Sciatic nerve (tissue), 2 donors: ENCODE data around the gene SEC14L2. TPM values are rescaled to one million over a fixed set of nuclear protein-coding genes. Genes with fewer than 3 reads are reported as not detected.
A peak's percentile ranks its signal among the peaks of the same experiment; 100 is the strongest.

ENCODE experiments used
- ATAC-seq: fragments of 200-7000 bp; cut with Tn5 transposase; one replicate; pipeline ENCODE4 v1.9.1; 2020; ENCODE audit warnings: mild to moderate bottlenecking, moderate library complexity
- DNase-seq: peaks from one replicate; pipeline ENCODE4 v3.0.0-alpha.2; 2020; ENCODE audit warnings: low spot score
- intact Hi-C: fragments of 100-400 bp; cut with DNase I; formaldehyde crosslinking; loops from one replicate; pipeline ENCODE4 v1.14.2; 2022
- total RNA-seq: library from RNA; stranded (reverse); fragmentation: NEBNext Ultra II Directional; extraction: Animal tissue kit (Norgen Biotek cat#: 25700); gene quantifications from one replicate; pipeline ENCODE4 v1.2.1, GENCODE V29; 2021
- donor health status: DM: no; HTN: no; CAD: no.
- donor health status: DM: no; HTN: no; CAD: no.

Gene SEC14L2
- 20.8 TPM for total RNA-seq

- intact Hi-C loops = loop anchor here (5.0 kb wide), 1 partner anchor 95 kb away; no protein-coding TSS in a partner anchor
- DNase-seq = peak; percentile 84
- ATAC-seq = peak; percentile 69
Observed at GRCh38 chr22:30396871-30397655, at the start of gene SEC14L2. TSS of gene SEC14L2 (plus strand) at chr22:30397018. CDS start at chr22:30397117, 99 bp downstream.

GRCh38 chr22:30347255-30347892 is 49.4 kb upstream of the SEC14L2 start:
- DNase-seq = no peak
- no peak for ATAC-seq
- intact Hi-C loops = no loop called here

GRCh38 chr22:30348404-30348803 is 48.4 kb upstream of the SEC14L2 start:
- no peak for ATAC-seq
- DNase-seq = no peak
- intact Hi-C loops = no loop called here

GRCh38 chr22:30348809-30349208 is 48.0 kb upstream of the SEC14L2 start:
- no peak for ATAC-seq
- no peak for DNase-seq
- intact Hi-C loops = no loop called here

GRCh38 chr22:30351226-30351625 is 45.6 kb upstream of the SEC14L2 start:
- no peak for ATAC-seq
- DNase-seq = no peak
- intact Hi-C loops = no loop called here

GRCh38 chr22:30354644-30355043 is 42.2 kb upstream of the SEC14L2 start:
- ATAC-seq = no peak
- DNase-seq = no peak

GRCh38 chr22:30356449-30357235 is 40.2 kb upstream of the SEC14L2 start, which contains the start of the genes CCDC157 and SF3A1:
TSS of gene CCDC157 (plus strand) at chr22:30357007. CDS start at chr22:30366001, 8,994 bp downstream.
TSS of gene SF3A1 (minus strand) at chr22:30356894. CDS start at chr22:30356792, 102 bp downstream.
- intact Hi-C loops = no loop called here
- peak; percentile 97 for ATAC-seq
- peak; percentile 93 for DNase-seq

More at GRCh38 chr22:30354644-30355043, 42.2 kb upstream of the SEC14L2 start:
- intact Hi-C loops = no loop called here

- no peak for DNase-seq
- intact Hi-C loops = no loop called here
- no peak for ATAC-seq
Observed at GRCh38 chr22:30357236-30357570, 39.6 kb upstream of the SEC14L2 start.

- ATAC-seq = no peak
- intact Hi-C loops = no loop called here
- no peak for DNase-seq
Observed at GRCh38 chr22:30357650-30358215, 39.1 kb upstream of the SEC14L2 start.

- intact Hi-C loops = no loop called here
Observed at GRCh38 chr22:30358541-30358940, 38.3 kb upstream of the SEC14L2 start.

GRCh38 chr22:30361916-30362650 is 34.7 kb upstream of the SEC14L2 start:
- no peak for DNase-seq
- intact Hi-C loops = no loop called here

More at GRCh38 chr22:30358541-30358940, 38.3 kb upstream of the SEC14L2 start:
- DNase-seq (no peak), ATAC-seq (no peak)

GRCh38 chr22:30362651-30363281 is 34.1 kb upstream of the SEC14L2 start:
- DNase-seq (no peak), ATAC-seq (no peak)
- intact Hi-C loops = no loop called here

More at GRCh38 chr22:30361916-30362650, 34.7 kb upstream of the SEC14L2 start:
- ATAC-seq = no peak

GRCh38 chr22:30365891-30366290 is 30.9 kb upstream of the SEC14L2 start:
- intact Hi-C loops = no loop called here
- ATAC-seq (no peak), DNase-seq (no peak)

GRCh38 chr22:30368420-30368819 is 28.4 kb upstream of the SEC14L2 start:
- intact Hi-C loops = no loop called here
- no peak for ATAC-seq

GRCh38 chr22:30370641-30371230 is 26.1 kb upstream of the SEC14L2 start:
- no peak for ATAC-seq
- no peak for DNase-seq
- intact Hi-C loops = no loop called here

More at GRCh38 chr22:30368420-30368819, 28.4 kb upstream of the SEC14L2 start:
- DNase-seq = no peak

GRCh38 chr22:30371321-30371720 is 25.5 kb upstream of the SEC14L2 start:
- no peak for DNase-seq
- intact Hi-C loops = no loop called here
- no peak for ATAC-seq

GRCh38 chr22:30371981-30372380 is 24.8 kb upstream of the SEC14L2 start:
- no peak for DNase-seq
- intact Hi-C loops = no loop called here
- ATAC-seq = no peak

GRCh38 chr22:30372915-30373314 is 23.9 kb upstream of the SEC14L2 start:
- DNase-seq (no peak), ATAC-seq (no peak)
- intact Hi-C loops = no loop called here
